ENCODE data around the gene TMEM132C.

TMEM132C gene

GRCh38 chr12:128712622-128713021 lies 445.7 kb downstream of the TMEM132C start:
- peaks cover 14% of the 10 kb centered on the region for H3K4me1 Mint-ChIP-seq
- H3K27ac Mint-ChIP-seq: no peak overlapping the region
- H3K9me3 Mint-ChIP-seq: peaks cover 14% of the 10 kb centered on the region
- TF ChIP-seq CTCF (IDR thresholded peaks at IDR 0.05; ENCODE audit: unreplicated experiment in 3 of 3): no peak
- H3K27me3 Mint-ChIP-seq (ENCODE audit: low read depth): peaks cover 34% of the 10 kb centered on the region
- H3K4me3 Mint-ChIP-seq: no peak overlapping the region
- no peaks in the 10 kb centered on the region for H3K36me3 Mint-ChIP-seq (ENCODE audit: low read depth)

- Mint-ChIP-seq H3K9me3 (peaks cover 33% of the 10 kb centered on the region), H3K36me3 (ENCODE audit: low read depth) (no peaks in the 10 kb centered on the region), H3K4me3 (no peak overlapping the region), H3K4me1 (peaks cover 14% of the 10 kb centered on the region), H3K27ac (no peak overlapping the region), H3K27me3 (ENCODE audit: low read depth) (peaks cover 39% of the 10 kb centered on the region)
- TF ChIP-seq CTCF (IDR thresholded peaks at IDR 0.05; ENCODE audit: unreplicated experiment in 3 of 3): no peak
These were observed 448.5 kb downstream of the TMEM132C start for GRCh38 chr12:128715485-128715884.

- Mint-ChIP-seq H3K27me3 (ENCODE audit: low read depth) (peaks cover 4% of the 10 kb centered on the region), H3K27ac (no peak overlapping the region), H3K9me3 (peaks cover 9% of the 10 kb centered on the region), H3K36me3 (ENCODE audit: low read depth) (no peaks in the 10 kb centered on the region), H3K4me1 (no peaks in the 10 kb centered on the region), H3K4me3 (no peak overlapping the region)
- TF ChIP-seq CTCF (IDR thresholded peaks at IDR 0.05; ENCODE audit: unreplicated experiment in 3 of 3): no peak
These were observed 457.6 kb downstream of the TMEM132C start for GRCh38 chr12:128724468-128725046.

- Mint-ChIP-seq H3K9me3 (no peaks in the 10 kb centered on the region), H3K4me3 (no peak overlapping the region), H3K36me3 (ENCODE audit: low read depth) (no peaks in the 10 kb centered on the region), H3K27ac (no peak overlapping the region), H3K27me3 (ENCODE audit: low read depth) (peaks cover 4% of the 10 kb centered on the region), H3K4me1 (no peaks in the 10 kb centered on the region)
- no peak for TF ChIP-seq CTCF (IDR thresholded peaks at IDR 0.05; ENCODE audit: unreplicated experiment in 3 of 3)
These were observed 459.9 kb downstream of the TMEM132C start for GRCh38 chr12:128726886-128727285.

GRCh38 chr12:128727461-128727860 lies 460.5 kb downstream of the TMEM132C start:
- H3K27ac Mint-ChIP-seq: no peak overlapping the region
- TF ChIP-seq CTCF (IDR thresholded peaks at IDR 0.05; ENCODE audit: unreplicated experiment in 3 of 3): no peak
- H3K4me3 Mint-ChIP-seq: no peak overlapping the region
- H3K9me3 Mint-ChIP-seq: no peaks in the 10 kb centered on the region
- no peaks in the 10 kb centered on the region for H3K36me3 Mint-ChIP-seq (ENCODE audit: low read depth)
- peaks cover 7% of the 10 kb centered on the region for H3K27me3 Mint-ChIP-seq (ENCODE audit: low read depth)
- H3K4me1 Mint-ChIP-seq: no peaks in the 10 kb centered on the region

- H3K27me3 Mint-ChIP-seq (ENCODE audit: low read depth): peaks cover 10% of the 10 kb centered on the region
- H3K4me3 Mint-ChIP-seq: no peak overlapping the region
- no peaks in the 10 kb centered on the region for H3K9me3 Mint-ChIP-seq
- no peaks in the 10 kb centered on the region for H3K4me1 Mint-ChIP-seq
- no peaks in the 10 kb centered on the region for H3K36me3 Mint-ChIP-seq (ENCODE audit: low read depth)
- no peak overlapping the region for H3K27ac Mint-ChIP-seq
- no peak for TF ChIP-seq CTCF (IDR thresholded peaks at IDR 0.05; ENCODE audit: unreplicated experiment in 3 of 3)
These were observed 461.0 kb downstream of the TMEM132C start for GRCh38 chr12:128727999-128728398.

All from nephron (organoid).